PFSK-1 (cell line): ENCODE measurements around the gene RS1.

ENCODE experiments used
- POLR2AphosphoS5 ChIP-seq: IDR thresholded peaks from 2 replicates; pipeline ENCODE4 v1.6.1; 2012; ENCODE audit warnings: low read depth, mild to moderate bottlenecking, control low read depth, low read length, moderate library complexity
- REST ChIP-seq, 2 experiments: IDR thresholded peaks; 2 replicates each; pipeline versions ENCODE4 v1.6.1 to v1.8.0; 2011 to 2012; ENCODE audit warnings: low read depth in 2 of 2, low read length in 2 of 2, control low read depth in 1 of 2, inconsistent platforms in 1 of 2, mild to moderate bottlenecking in 1 of 2, moderate library complexity in 1 of 2; ENCODE audit not compliant: insufficient read depth in 1 of 2
- SIN3A ChIP-seq: IDR thresholded peaks from 2 replicates; pipeline ENCODE4 v1.6.1; 2012; ENCODE audit warnings: mild to moderate bottlenecking, low read length, moderate library complexity, borderline replicate concordance; ENCODE audit not compliant: insufficient read depth
- TAF1 ChIP-seq: IDR thresholded peaks from 2 replicates; pipeline ENCODE4 v1.6.1; 2012; ENCODE audit warnings: low read length, control low read depth, borderline replicate concordance; ENCODE audit not compliant: insufficient read depth

DNA sequence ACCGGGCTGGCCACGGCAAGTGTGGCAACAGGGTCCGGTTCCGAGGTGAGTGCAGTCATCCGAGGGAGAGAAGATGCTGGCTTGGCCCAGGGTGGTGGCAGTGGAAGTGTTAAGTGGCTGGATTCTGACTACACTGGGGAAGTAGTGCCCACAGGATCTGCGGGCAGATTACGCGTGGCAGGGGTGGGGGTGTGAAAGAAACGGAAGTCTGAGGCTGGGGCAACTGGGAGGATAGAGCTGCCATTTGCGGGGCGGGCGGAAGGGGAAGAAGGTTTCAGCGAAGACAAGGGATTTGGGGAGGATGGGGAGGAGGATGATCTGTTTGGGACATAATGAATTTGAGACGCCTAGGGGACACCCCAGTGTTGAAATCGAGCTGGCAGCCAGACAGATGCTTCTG lies 5.3 kb downstream of the RS1 start:
- TF ChIP-seq POLR2AphosphoS5 (no peak), SIN3A (no peak), REST (IDR thresholded peaks at IDR 0.05; ENCODE audit: insufficient read depth in 1 of 2, low read depth in 2 of 2, low read length in 2 of 2) (no peak), TAF1 (no peak)
